Measurements from ENCODE around the gene SCFD1.

DNA sequence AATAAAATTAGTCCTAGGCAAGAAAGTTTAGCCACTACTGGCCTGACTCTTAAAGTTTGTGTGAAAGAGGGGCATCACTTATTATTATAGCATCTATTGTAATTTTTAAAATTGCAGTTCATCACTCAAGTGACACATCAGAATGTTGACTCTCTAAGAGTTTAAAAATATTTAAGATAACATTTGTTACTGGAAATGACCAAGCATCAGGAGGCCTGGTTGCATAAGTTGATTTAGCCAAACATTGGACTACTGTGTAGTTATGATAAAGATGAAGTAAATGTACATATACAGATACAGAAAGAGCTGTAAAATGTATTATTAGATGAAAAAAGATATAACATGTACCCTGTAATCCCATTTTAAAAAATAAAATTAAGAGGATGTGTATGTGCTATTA is 47.5 kb downstream of the SCFD1 start:
- TF ChIP-seq CTCF (conservative IDR thresholded peaks at IDR 0.05) (no peak), EZH2 (IDR thresholded peaks at IDR 0.05; ENCODE audit: low read depth) (no peak)
